ENCODE data around the gene ZNF169. TPM values are rescaled to one million over a fixed set of nuclear protein-coding genes. Genes with fewer than 3 reads are reported as not detected.
"Not testable (repeated sequence)": the region's sequence is repeated elsewhere in the genome, so short reads cannot be mapped to it uniquely, and the experiment has no call there.

The ZNF169 gene
- polyA plus RNA-seq, 4 donors, result 0.81 to 8.0 (median 2.6) TPM

DNA sequence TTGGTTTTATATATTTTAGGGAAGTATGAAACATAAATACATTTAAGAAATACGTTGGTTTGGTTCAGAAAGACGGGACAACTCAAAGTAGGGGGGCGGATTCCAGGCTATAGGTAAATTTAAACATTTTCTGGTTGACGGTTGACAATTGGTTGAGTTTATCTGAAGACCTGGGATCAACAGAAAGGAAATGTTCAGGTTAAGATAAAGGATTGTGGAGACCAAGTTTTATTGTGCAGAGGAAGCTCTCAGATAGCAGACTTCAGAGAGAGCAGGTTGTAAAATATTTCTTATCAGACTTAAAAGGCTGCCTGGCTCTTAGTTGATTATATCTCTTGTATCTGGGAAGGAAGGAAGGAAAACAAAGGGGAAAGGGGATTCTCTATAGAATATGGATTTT is 17.9 kb downstream of the ZNF169 start:
- not testable (repeated sequence) for FAIRE-seq

GRCh38 chr9:94277885-94278536 is 18.9 kb downstream of the ZNF169 start:
- no peaks in the 10 kb centered on the region for H3K27me3 ChIP-seq (ENCODE audit: control insufficient read depth in 3 of 3, insufficient read depth in 3 of 3, low read length in 3 of 3)
- WGBS, 3 donors, result 94 to 98% (median 96%) methylated on average over 6 of the region's 6 CpGs
- FAIRE-seq (no peak), DNase-seq (peak in 1 of 2 donors; percentile 65)
- H3K4me1 ChIP-seq (ENCODE audit: control insufficient read depth in 3 of 3, insufficient read depth in 2 of 3, low read depth in 1 of 3, low read length in 2 of 3), result peaks cover 0 to 3% (median 0%) of the 10 kb centered on the region in 3 donors
- no peak overlapping the region for H3K4me3 ChIP-seq (ENCODE audit: low read depth in 1 of 3, low read length in 3 of 3)
- peak overlapping the region in 2 of 3 donors; percentile 72 to 73 for H3K27ac ChIP-seq (ENCODE audit: low read depth in 1 of 3, low read length in 2 of 3)
- H3K36me3 ChIP-seq (ENCODE audit: control insufficient read depth in 3 of 3, insufficient read depth in 2 of 3, low read depth in 1 of 3, low read length in 3 of 3), result peaks cover 0 to 5% (median 2%) of the 10 kb centered on the region in 3 donors
- H3K9me3 ChIP-seq (ENCODE audit: control insufficient read depth in 2 of 2, insufficient read depth in 1 of 2, low read depth in 1 of 2, low read length in 1 of 2), result peaks cover 1 to 10% of the 10 kb centered on the region in 2 donors

More for the DNA sequence above, 17.9 kb downstream of the ZNF169 start:
- not testable (repeated sequence) for H3K27ac ChIP-seq (ENCODE audit: low read depth in 1 of 3, low read length in 2 of 3); H3K9me3 ChIP-seq (ENCODE audit: control insufficient read depth in 2 of 2, insufficient read depth in 1 of 2, low read depth in 1 of 2, low read length in 1 of 2); H3K27me3 ChIP-seq (ENCODE audit: control insufficient read depth in 3 of 3, insufficient read depth in 3 of 3, low read length in 3 of 3); H3K4me3 ChIP-seq (ENCODE audit: low read depth in 1 of 3, low read length in 3 of 3); H3K36me3 ChIP-seq (ENCODE audit: control insufficient read depth in 3 of 3, insufficient read depth in 2 of 3, low read depth in 1 of 3, low read length in 3 of 3); H3K4me1 ChIP-seq (ENCODE audit: control insufficient read depth in 3 of 3, insufficient read depth in 2 of 3, low read depth in 1 of 3, low read length in 2 of 3); DNase-seq
- WGBS, 3 donors, result 30 to 78% (median 61%) methylated on average over 4 of the region's 4 CpGs

DNA sequence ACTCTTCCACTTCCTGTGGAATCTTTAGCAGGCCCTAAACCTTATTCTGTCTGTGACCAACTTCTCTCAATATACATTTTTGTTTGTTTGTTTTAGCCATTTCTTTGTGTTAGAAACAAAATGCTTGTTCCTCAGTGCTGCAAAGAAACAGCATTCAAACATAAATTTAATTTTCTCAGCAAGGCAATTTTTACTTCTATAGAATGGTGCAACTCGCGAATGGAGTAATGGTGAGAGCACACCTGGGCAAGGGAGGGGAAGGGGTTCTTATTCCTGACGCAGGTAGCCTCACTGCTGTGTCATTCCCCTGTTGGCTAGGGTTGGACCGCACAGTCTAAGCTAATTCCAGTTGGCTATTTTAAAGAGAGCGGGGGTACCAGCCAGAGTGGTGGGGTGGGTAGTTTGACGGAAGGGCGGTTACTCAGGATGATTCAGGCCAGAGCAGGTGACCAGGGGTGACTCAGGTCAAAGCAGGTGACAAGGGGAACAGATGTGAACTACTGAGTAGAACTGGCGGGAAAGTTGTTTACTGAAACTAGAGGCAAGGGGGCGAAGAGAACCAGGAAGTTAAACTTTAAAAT is 21.4 kb downstream of the ZNF169 start:
- Histone ChIP-seq H3K4me3 (ENCODE audit: low read depth in 1 of 3, low read length in 3 of 3) (no peak overlapping the region), H3K9me3 (ENCODE audit: control insufficient read depth in 2 of 2, insufficient read depth in 1 of 2, low read depth in 1 of 2, low read length in 1 of 2) (peaks cover 1 to 10% of the 10 kb centered on the region in 2 donors), H3K27me3 (ENCODE audit: control insufficient read depth in 3 of 3, insufficient read depth in 3 of 3, low read length in 3 of 3) (no peaks in the 10 kb centered on the region), H3K27ac (ENCODE audit: low read depth in 1 of 3, low read length in 2 of 3) (no peak overlapping the region), H3K4me1 (ENCODE audit: control insufficient read depth in 3 of 3, insufficient read depth in 2 of 3, low read depth in 1 of 3, low read length in 2 of 3) (peaks cover 0 to 3% (median 0%) of the 10 kb centered on the region in 3 donors), H3K36me3 (ENCODE audit: control insufficient read depth in 3 of 3, insufficient read depth in 2 of 3, low read depth in 1 of 3, low read length in 3 of 3) (peaks cover 0 to 5% (median 2%) of the 10 kb centered on the region in 3 donors)
- WGBS, 3 donors, result 94 to 96% (median 96%) methylated on average over 9 of the region's 9 CpGs
- no peak for FAIRE-seq
- no peak for DNase-seq

- Histone ChIP-seq H3K27ac (ENCODE audit: low read depth in 1 of 3, low read length in 2 of 3) (no peak overlapping the region), H3K4me1 (ENCODE audit: control insufficient read depth in 3 of 3, insufficient read depth in 2 of 3, low read depth in 1 of 3, low read length in 2 of 3) (peaks cover 0 to 3% (median 0%) of the 10 kb centered on the region in 3 donors), H3K9me3 (ENCODE audit: control insufficient read depth in 2 of 2, insufficient read depth in 1 of 2, low read depth in 1 of 2, low read length in 1 of 2) (peaks cover 1 to 10% of the 10 kb centered on the region in 2 donors), H3K36me3 (ENCODE audit: control insufficient read depth in 3 of 3, insufficient read depth in 2 of 3, low read depth in 1 of 3, low read length in 3 of 3) (peaks cover 0 to 5% (median 2%) of the 10 kb centered on the region in 3 donors), H3K4me3 (ENCODE audit: low read depth in 1 of 3, low read length in 3 of 3) (no peak overlapping the region), H3K27me3 (ENCODE audit: control insufficient read depth in 3 of 3, insufficient read depth in 3 of 3, low read length in 3 of 3) (no peaks in the 10 kb centered on the region)
- FAIRE-seq (no peak), DNase-seq (no peak)
These were observed 22.0 kb downstream of the ZNF169 start for GRCh38 chr9:94281101-94281500.

DNA sequence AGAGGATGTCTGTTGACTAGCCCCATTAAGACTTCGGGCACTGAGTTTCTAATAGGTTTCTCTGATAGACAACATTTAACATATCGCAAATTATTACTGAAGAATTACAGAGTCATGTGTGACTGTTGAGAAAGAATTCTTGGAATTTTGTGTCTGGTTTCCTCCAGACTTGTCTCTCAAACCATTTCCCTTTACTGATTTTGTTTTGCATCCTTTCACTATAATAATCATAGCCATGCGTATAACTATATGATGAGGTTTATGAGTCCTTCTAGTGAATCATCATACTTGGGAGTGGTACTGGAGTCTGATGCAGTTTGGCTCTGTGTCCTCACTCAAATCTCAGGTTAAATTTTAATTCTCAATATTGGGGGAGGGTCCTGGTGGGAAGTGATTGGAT is 27.0 kb downstream of the ZNF169 start:
- Histone ChIP-seq H3K4me3 (ENCODE audit: low read depth in 1 of 3, low read length in 3 of 3) (no peak overlapping the region), H3K9me3 (ENCODE audit: control insufficient read depth in 2 of 2, insufficient read depth in 1 of 2, low read depth in 1 of 2, low read length in 1 of 2) (no peaks in the 10 kb centered on the region), H3K27me3 (ENCODE audit: control insufficient read depth in 3 of 3, insufficient read depth in 3 of 3, low read length in 3 of 3) (no peaks in the 10 kb centered on the region), H3K36me3 (ENCODE audit: control insufficient read depth in 3 of 3, insufficient read depth in 2 of 3, low read depth in 1 of 3, low read length in 3 of 3) (no peaks in the 10 kb centered on the region), H3K27ac (ENCODE audit: low read depth in 1 of 3, low read length in 2 of 3) (no peak overlapping the region), H3K4me1 (ENCODE audit: control insufficient read depth in 3 of 3, insufficient read depth in 2 of 3, low read depth in 1 of 3, low read length in 2 of 3) (no peaks in the 10 kb centered on the region)
- 95 to 99% (median 96%) methylated on average over 3 of the region's 3 CpGs for WGBS, 3 donors
- FAIRE-seq, result no peak
- DNase-seq, result no peak

GRCh38 chr9:94287877-94288513 is 28.9 kb downstream of the ZNF169 start:
- H3K27ac ChIP-seq (ENCODE audit: low read depth in 1 of 3, low read length in 2 of 3), result no peak overlapping the region
- no peak overlapping the region for H3K4me3 ChIP-seq (ENCODE audit: low read depth in 1 of 3, low read length in 3 of 3)
- FAIRE-seq, result no peak
- DNase-seq, result no peak
- H3K4me1 ChIP-seq (ENCODE audit: control insufficient read depth in 3 of 3, insufficient read depth in 2 of 3, low read depth in 1 of 3, low read length in 2 of 3), result no peaks in the 10 kb centered on the region
- no peaks in the 10 kb centered on the region for H3K9me3 ChIP-seq (ENCODE audit: control insufficient read depth in 2 of 2, insufficient read depth in 1 of 2, low read depth in 1 of 2, low read length in 1 of 2)
- peaks cover 0 to 3% (median 0%) of the 10 kb centered on the region in 3 donors for H3K36me3 ChIP-seq (ENCODE audit: control insufficient read depth in 3 of 3, insufficient read depth in 2 of 3, low read depth in 1 of 3, low read length in 3 of 3)
- no peaks in the 10 kb centered on the region for H3K27me3 ChIP-seq (ENCODE audit: control insufficient read depth in 3 of 3, insufficient read depth in 3 of 3, low read length in 3 of 3)
- 90 to 96% (median 94%) methylated on average over 7 of the region's 7 CpGs for WGBS, 3 donors

DNA sequence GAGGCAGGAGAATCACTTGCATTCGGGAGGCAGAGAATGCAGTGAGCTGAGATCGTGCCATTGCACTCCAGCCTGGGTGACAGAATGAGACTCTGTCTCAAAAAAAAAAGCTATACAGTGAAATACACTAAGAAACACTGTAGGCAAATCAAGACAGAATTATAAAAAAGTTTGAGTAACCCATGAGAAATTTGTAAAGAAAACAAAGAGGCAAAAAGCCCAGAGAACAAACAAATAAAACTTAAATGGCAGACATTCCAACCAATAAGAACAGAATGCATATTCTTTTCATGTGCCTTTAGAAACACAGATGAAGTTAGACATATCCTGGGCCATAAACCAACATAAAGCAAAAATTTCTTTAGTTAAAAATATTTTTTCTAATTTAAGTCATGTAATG is 30.6 kb downstream of the ZNF169 start:
- no peak for DNase-seq
- Histone ChIP-seq H3K4me3 (ENCODE audit: low read depth in 1 of 3, low read length in 3 of 3) (no peak overlapping the region), H3K4me1 (ENCODE audit: control insufficient read depth in 3 of 3, insufficient read depth in 2 of 3, low read depth in 1 of 3, low read length in 2 of 3) (no peaks in the 10 kb centered on the region), H3K27me3 (ENCODE audit: control insufficient read depth in 3 of 3, insufficient read depth in 3 of 3, low read length in 3 of 3) (no peaks in the 10 kb centered on the region), H3K9me3 (ENCODE audit: control insufficient read depth in 2 of 2, insufficient read depth in 1 of 2, low read depth in 1 of 2, low read length in 1 of 2) (no peaks in the 10 kb centered on the region), H3K36me3 (ENCODE audit: control insufficient read depth in 3 of 3, insufficient read depth in 2 of 3, low read depth in 1 of 3, low read length in 3 of 3) (peaks cover 0 to 9% (median 0%) of the 10 kb centered on the region in 3 donors), H3K27ac (ENCODE audit: low read depth in 1 of 3, low read length in 2 of 3) (no peak overlapping the region)
- 90 to 100% (median 93%) methylated on average over 2 of the region's 2 CpGs for WGBS, 3 donors
- FAIRE-seq, result no peak

GRCh38 chr9:94298949-94299599 is 40.0 kb downstream of the ZNF169 start:
- DNase-seq (no peak), FAIRE-seq (no peak)
- H3K4me1 ChIP-seq (ENCODE audit: control insufficient read depth in 3 of 3, insufficient read depth in 2 of 3, low read depth in 1 of 3, low read length in 2 of 3), result peaks cover 0 to 4% (median 0%) of the 10 kb centered on the region in 3 donors
- WGBS, 3 donors, result 78 to 87% (median 85%) methylated on average over 9 of the region's 9 CpGs
- H3K36me3 ChIP-seq (ENCODE audit: control insufficient read depth in 3 of 3, insufficient read depth in 2 of 3, low read depth in 1 of 3, low read length in 3 of 3), result peaks cover 0 to 15% (median 0%) of the 10 kb centered on the region in 3 donors
- no peak overlapping the region for H3K4me3 ChIP-seq (ENCODE audit: low read depth in 1 of 3, low read length in 3 of 3)
- no peak overlapping the region for H3K27ac ChIP-seq (ENCODE audit: low read depth in 1 of 3, low read length in 2 of 3)
- no peaks in the 10 kb centered on the region for H3K27me3 ChIP-seq (ENCODE audit: control insufficient read depth in 3 of 3, insufficient read depth in 3 of 3, low read length in 3 of 3)
- peaks cover 0 to 2% of the 10 kb centered on the region in 2 donors for H3K9me3 ChIP-seq (ENCODE audit: control insufficient read depth in 2 of 2, insufficient read depth in 1 of 2, low read depth in 1 of 2, low read length in 1 of 2)

Data from small intestine (tissue), 7 donors.